ENCODE measurements around the gene SLC44A1.

SLC44A1 gene

DNA sequence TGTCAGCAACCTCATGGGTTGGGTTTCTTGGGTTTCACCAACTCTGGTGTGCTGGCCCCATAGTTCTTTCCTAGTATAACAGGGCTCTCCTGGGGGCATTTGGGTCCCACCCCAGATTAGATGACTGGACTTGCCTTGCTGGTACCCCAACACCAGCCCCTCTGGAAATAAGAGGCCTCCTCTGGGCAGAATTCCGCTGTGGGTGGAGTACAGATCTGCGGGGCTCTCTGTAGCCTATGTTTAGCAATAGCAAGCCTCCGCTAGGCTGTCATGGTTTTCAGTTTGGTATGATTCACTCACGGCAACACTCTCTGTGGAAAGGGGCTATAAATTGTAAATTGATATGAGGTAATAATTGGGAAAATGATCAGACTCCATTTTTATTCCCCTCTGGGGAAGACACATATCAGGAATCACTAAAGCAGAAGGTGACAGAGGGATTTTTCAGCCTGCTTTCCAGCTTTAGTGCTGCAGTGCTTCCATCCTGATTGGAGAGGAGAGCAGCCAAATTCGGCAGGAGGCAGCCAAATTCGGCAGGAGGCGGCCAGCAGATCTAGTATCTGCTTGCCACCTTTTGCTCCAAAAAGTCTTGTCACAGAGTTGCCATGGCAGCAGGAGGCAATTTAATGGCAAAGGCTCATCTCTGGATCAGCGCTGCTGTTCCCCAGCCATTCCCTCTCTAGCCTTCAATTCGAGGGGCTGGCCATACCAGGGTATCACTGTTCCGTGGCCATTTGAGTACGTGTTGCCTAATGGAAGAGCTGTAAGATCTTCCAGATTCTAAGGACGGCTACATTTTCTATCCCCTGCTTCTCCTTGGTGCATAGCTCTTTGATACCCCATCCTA, 84.6 kb downstream of the SLC44A1 start:
- no peak overlapping the region for H3K4me3 ChIP-seq (ENCODE audit: low read length)
- no peak overlapping the region for H3K9ac ChIP-seq (ENCODE audit: low read depth, low read length)
- no peaks in the 10 kb centered on the region for H3K9me3 ChIP-seq (ENCODE audit: insufficient read depth, low read depth, low read length)
- no peak overlapping the region for H3K27ac ChIP-seq (ENCODE audit: low read length)
- H3K4me1 ChIP-seq (ENCODE audit: insufficient read depth, low read length): no peaks in the 10 kb centered on the region
- H3K36me3 ChIP-seq (ENCODE audit: insufficient read depth, low read depth, low read length): no peaks in the 10 kb centered on the region
- no peaks in the 10 kb centered on the region for H3K27me3 ChIP-seq (ENCODE audit: insufficient read depth, low read length)

DNA sequence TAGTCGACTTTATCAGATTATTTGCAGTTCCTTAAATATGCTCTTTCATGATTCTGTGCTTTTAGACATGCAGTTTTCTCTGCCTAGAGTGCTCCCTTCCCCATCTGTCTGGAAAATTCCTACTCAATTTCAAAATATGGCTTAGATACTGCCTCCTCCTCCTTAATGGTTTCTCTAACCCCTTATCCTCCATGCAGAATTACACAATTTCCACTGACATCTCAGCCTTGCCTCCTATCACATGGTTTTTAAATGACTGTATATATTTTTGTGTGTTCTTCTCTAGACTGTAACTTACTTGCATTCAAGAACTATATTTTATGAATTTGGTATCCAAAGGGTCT, 85.2 kb downstream of the SLC44A1 start:
- no peak overlapping the region for H3K4me3 ChIP-seq (ENCODE audit: low read length)
- H3K36me3 ChIP-seq (ENCODE audit: insufficient read depth, low read depth, low read length): no peaks in the 10 kb centered on the region
- no peaks in the 10 kb centered on the region for H3K4me1 ChIP-seq (ENCODE audit: insufficient read depth, low read length)
- no peaks in the 10 kb centered on the region for H3K27me3 ChIP-seq (ENCODE audit: insufficient read depth, low read length)
- no peaks in the 10 kb centered on the region for H3K9me3 ChIP-seq (ENCODE audit: insufficient read depth, low read depth, low read length)
- no peak overlapping the region for H3K27ac ChIP-seq (ENCODE audit: low read length)
- H3K9ac ChIP-seq (ENCODE audit: low read depth, low read length): no peak overlapping the region

DNA sequence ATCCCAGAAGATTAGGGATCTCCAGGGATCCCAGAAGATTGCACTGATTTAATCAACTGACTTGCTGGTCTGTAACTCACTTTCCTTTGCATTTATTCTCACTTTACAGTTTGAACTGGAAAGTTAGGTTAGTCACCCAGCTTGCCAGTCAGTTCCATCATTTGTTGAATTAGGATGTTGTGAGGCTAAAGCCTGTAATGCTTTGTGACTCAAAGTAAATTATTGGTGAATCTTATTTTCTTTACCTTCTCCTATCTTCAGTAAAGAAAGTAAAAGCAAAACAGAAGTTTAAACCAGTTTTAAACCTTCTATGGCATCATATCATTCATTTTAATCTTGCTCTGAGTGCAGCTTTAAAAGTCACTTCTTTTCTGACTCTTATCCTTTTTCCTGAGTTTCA, 85.8 kb downstream of the SLC44A1 start:
- H3K36me3 ChIP-seq (ENCODE audit: insufficient read depth, low read depth, low read length): no peaks in the 10 kb centered on the region; the same call in 1 of the 2 replicates
- no peaks in the 10 kb centered on the region for H3K27me3 ChIP-seq (ENCODE audit: insufficient read depth, low read length)
- H3K4me1 ChIP-seq (ENCODE audit: insufficient read depth, low read length): no peaks in the 10 kb centered on the region
- no peaks in the 10 kb centered on the region for H3K9me3 ChIP-seq (ENCODE audit: insufficient read depth, low read depth, low read length)
- H3K9ac ChIP-seq (ENCODE audit: low read depth, low read length): no peak overlapping the region
- no peak overlapping the region for H3K27ac ChIP-seq (ENCODE audit: low read length)
- H3K4me3 ChIP-seq (ENCODE audit: low read length): no peak overlapping the region

DNA sequence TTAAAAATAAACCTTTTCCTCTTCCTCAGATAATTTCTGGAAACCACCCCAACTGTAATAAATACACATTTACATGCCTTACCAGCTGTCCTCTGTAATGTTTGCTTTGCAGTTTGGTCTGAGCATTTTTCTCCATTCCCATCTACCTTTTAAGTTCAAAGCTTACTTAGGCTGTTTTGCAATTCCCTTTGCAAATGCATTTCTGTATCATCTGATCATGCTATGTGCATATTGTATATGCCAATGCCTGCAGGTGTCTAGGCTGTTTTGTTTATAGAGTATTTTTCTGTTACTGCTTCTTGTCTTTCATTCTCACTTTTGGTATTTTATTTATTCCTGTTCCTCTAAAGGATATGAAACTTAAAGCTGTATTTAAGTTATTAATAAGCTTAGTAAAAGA, 86.3 kb downstream of the SLC44A1 start:
- Histone ChIP-seq H3K9ac (ENCODE audit: low read depth, low read length) (no peak overlapping the region), H3K9me3 (ENCODE audit: insufficient read depth, low read depth, low read length) (no peaks in the 10 kb centered on the region), H3K36me3 (ENCODE audit: insufficient read depth, low read depth, low read length) (peaks cover 4% of the 10 kb centered on the region), H3K4me3 (ENCODE audit: low read length) (no peak overlapping the region), H3K4me1 (ENCODE audit: insufficient read depth, low read length) (no peaks in the 10 kb centered on the region), H3K27me3 (ENCODE audit: insufficient read depth, low read length) (no peaks in the 10 kb centered on the region), H3K27ac (ENCODE audit: low read length) (no peak overlapping the region)

DNA sequence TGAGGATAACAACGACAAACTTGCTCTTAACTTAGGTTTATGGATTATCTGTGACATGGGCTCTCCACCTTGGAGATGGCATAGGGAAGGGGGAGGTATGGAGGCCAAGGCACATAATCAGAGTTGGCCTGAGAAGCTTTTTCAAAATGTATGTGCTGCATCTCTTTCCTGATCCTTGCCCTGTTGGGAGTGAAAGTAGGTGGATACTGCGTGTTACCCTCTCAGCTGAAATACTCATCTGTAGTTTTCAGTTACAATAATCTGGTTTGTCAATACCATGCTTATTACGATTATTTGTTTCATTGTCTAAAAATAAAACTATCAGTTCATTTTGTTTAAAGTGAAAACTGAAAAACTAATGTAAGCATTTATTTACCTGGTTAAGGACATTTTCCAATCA, 86.7 kb downstream of the SLC44A1 start:
- Histone ChIP-seq H3K27ac (ENCODE audit: low read length) (no peak overlapping the region), H3K27me3 (ENCODE audit: insufficient read depth, low read length) (no peaks in the 10 kb centered on the region), H3K9ac (ENCODE audit: low read depth, low read length) (no peak overlapping the region), H3K9me3 (ENCODE audit: insufficient read depth, low read depth, low read length) (no peaks in the 10 kb centered on the region), H3K4me1 (ENCODE audit: insufficient read depth, low read length) (no peaks in the 10 kb centered on the region), H3K4me3 (ENCODE audit: low read length) (no peak overlapping the region), H3K36me3 (ENCODE audit: insufficient read depth, low read depth, low read length) (peaks cover 7% of the 10 kb centered on the region)

DNA sequence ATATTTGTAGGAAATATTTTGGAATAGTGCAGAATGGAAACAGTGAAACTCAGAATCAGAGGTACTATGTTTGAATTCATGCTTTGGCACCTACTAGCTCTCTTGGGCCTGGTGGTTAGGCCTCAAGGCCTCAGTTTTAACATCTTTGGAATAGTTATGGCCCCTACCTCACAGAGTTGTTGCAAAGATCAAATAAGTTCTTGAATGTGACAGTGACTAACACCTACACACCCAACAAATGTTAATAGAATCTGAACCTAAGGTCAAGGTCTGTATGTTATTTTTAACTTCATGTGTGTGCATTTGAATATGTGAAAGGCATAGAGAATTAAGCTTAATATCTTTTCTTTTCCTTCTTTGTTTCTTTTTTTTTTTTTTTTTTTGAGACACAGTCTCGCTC, 87.3 kb downstream of the SLC44A1 start:
- Histone ChIP-seq H3K27ac (ENCODE audit: low read length) (no peak overlapping the region), H3K27me3 (ENCODE audit: insufficient read depth, low read length) (no peaks in the 10 kb centered on the region), H3K9me3 (ENCODE audit: insufficient read depth, low read depth, low read length) (no peaks in the 10 kb centered on the region), H3K4me1 (ENCODE audit: insufficient read depth, low read length) (no peaks in the 10 kb centered on the region), H3K4me3 (ENCODE audit: low read length) (no peak overlapping the region), H3K36me3 (ENCODE audit: insufficient read depth, low read depth, low read length) (peaks cover 13% of the 10 kb centered on the region), H3K9ac (ENCODE audit: low read depth, low read length) (no peak overlapping the region)

DNA sequence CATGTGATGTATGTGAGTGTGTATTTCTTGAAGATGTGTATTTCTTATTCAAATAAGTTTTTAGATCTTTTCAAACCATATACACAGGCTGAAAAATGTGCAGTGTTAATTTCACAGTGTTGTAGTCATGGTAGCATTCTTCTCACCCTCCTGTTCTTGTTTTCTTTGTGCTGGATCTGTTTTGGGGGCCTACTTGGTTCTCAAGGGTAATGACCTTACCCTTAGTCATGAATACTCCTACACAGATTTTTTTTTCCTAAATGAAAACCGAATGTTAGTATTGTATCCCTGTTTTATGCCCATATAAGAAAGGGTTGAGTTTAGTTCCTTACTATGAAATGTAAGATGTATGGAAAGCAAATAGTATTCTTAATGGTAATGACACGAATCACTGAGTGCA, 88.0 kb downstream of the SLC44A1 start:
- H3K4me1 ChIP-seq (ENCODE audit: insufficient read depth, low read length): no peaks in the 10 kb centered on the region
- no peaks in the 10 kb centered on the region for H3K9me3 ChIP-seq (ENCODE audit: insufficient read depth, low read depth, low read length)
- H3K27ac ChIP-seq (ENCODE audit: low read length): no peak overlapping the region
- no peak overlapping the region for H3K4me3 ChIP-seq (ENCODE audit: low read length)
- H3K36me3 ChIP-seq (ENCODE audit: insufficient read depth, low read depth, low read length): peaks cover 21% of the 10 kb centered on the region
- no peak overlapping the region for H3K9ac ChIP-seq (ENCODE audit: low read depth, low read length)
- H3K27me3 ChIP-seq (ENCODE audit: insufficient read depth, low read length): no peaks in the 10 kb centered on the region

DNA sequence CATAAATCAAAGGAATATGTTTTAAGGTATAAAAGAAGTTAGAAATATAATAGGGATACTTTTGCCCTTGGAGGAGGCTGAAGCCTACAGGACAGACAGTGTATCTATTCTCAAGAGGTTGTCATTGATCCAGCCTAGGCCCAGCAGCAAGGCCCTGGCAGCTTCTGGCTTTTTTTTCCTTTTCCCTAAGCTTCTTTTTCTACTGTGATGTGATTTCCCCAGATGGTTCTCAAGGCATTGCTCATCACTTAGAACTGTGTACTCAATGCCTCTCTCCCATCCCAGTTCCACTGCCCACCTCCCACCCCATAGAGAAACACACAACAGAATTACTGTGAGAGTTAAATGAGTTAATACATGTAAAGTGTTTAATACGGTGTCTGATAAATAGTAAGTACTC, 88.6 kb downstream of the SLC44A1 start:
- H3K4me1 ChIP-seq (ENCODE audit: insufficient read depth, low read length): no peaks in the 10 kb centered on the region
- peaks cover 27% of the 10 kb centered on the region for H3K36me3 ChIP-seq (ENCODE audit: insufficient read depth, low read depth, low read length)
- no peak overlapping the region for H3K4me3 ChIP-seq (ENCODE audit: low read length)
- no peak overlapping the region for H3K27ac ChIP-seq (ENCODE audit: low read length)
- no peak overlapping the region for H3K9ac ChIP-seq (ENCODE audit: low read depth, low read length)
- H3K27me3 ChIP-seq (ENCODE audit: insufficient read depth, low read length): no peaks in the 10 kb centered on the region
- H3K9me3 ChIP-seq (ENCODE audit: insufficient read depth, low read depth, low read length): no peaks in the 10 kb centered on the region

DNA sequence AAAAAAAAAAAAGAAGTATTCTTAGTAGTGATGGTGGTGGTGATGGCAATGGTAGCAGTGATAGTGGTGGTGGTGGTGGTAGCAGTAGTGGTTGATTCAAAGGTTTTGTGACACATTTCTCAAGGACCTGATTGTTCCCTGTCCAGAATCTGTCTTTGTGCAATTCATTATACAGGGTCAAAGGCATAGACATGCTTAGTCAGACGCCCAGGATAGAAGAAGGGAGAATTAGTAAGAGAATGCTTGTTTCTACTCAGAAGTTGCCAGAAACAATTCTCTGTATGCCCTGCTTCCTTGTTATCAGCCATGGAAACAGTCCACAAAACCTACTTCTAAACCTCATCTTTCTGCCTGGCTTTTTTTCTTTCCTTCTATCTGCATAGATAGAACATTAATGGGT, 89.4 kb downstream of the SLC44A1 start:
- peaks cover 27% of the 10 kb centered on the region for H3K36me3 ChIP-seq (ENCODE audit: insufficient read depth, low read depth, low read length)
- no peaks in the 10 kb centered on the region for H3K9me3 ChIP-seq (ENCODE audit: insufficient read depth, low read depth, low read length)
- H3K27ac ChIP-seq (ENCODE audit: low read length): no peak overlapping the region
- no peaks in the 10 kb centered on the region for H3K4me1 ChIP-seq (ENCODE audit: insufficient read depth, low read length)
- no peaks in the 10 kb centered on the region for H3K27me3 ChIP-seq (ENCODE audit: insufficient read depth, low read length)
- H3K4me3 ChIP-seq (ENCODE audit: low read length): no peak overlapping the region
- no peak overlapping the region for H3K9ac ChIP-seq (ENCODE audit: low read depth, low read length)

DNA sequence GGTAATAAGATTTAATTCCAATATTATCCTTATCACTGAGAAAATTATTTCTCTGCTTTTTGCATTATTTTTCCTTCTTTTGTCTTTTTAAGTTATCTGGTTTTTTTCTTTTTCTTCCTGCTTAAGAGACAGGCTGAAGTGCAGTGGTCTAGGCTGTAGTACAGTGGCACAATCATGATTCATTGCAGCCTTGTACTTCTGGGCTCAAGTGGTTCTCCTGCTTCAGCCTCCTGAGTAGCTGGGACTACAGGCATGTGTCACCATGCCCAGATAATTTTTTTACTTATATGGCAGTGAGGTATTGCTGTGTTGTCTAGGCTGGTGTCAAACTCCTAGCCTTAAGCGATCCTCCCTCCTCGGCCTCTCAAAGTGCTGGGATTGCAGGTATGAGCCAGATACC, 93.9 kb downstream of the SLC44A1 start:
- Histone ChIP-seq H3K36me3 (ENCODE audit: insufficient read depth, low read depth, low read length) (peaks cover 27% of the 10 kb centered on the region), H3K9me3 (ENCODE audit: insufficient read depth, low read depth, low read length) (no peaks in the 10 kb centered on the region), H3K4me1 (ENCODE audit: insufficient read depth, low read length) (no peaks in the 10 kb centered on the region), H3K4me3 (ENCODE audit: low read length) (no peak overlapping the region), H3K9ac (ENCODE audit: low read depth, low read length) (no peak overlapping the region), H3K27me3 (ENCODE audit: insufficient read depth, low read length) (no peaks in the 10 kb centered on the region), H3K27ac (ENCODE audit: low read length) (no peak overlapping the region)

DNA sequence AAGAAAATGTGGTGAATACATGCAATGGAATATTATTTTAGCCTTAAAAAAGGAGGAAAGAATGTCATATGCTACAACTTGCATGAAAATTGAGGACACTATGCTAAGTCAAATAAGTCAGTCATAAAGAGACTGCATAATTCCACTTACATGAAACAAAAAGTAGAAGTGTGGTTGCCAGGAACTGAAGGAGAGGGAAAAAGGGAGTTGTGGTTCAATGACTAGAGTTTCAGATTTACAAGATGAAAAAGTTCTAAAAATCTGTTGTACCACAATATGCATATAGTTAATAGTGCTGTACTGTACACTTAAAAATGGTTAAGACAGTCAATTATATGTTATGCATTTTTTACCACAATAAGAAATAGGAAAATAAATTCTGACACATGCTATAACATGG, 95.4 kb downstream of the SLC44A1 start:
- no peaks in the 10 kb centered on the region for H3K4me1 ChIP-seq (ENCODE audit: insufficient read depth, low read length)
- peaks cover 27% of the 10 kb centered on the region for H3K36me3 ChIP-seq (ENCODE audit: insufficient read depth, low read depth, low read length)
- H3K4me3 ChIP-seq (ENCODE audit: low read length): no peak overlapping the region
- no peak overlapping the region for H3K27ac ChIP-seq (ENCODE audit: low read length)
- no peaks in the 10 kb centered on the region for H3K9me3 ChIP-seq (ENCODE audit: insufficient read depth, low read depth, low read length)
- H3K27me3 ChIP-seq (ENCODE audit: insufficient read depth, low read length): no peaks in the 10 kb centered on the region
- H3K9ac ChIP-seq (ENCODE audit: low read depth, low read length): no peak overlapping the region

DNA sequence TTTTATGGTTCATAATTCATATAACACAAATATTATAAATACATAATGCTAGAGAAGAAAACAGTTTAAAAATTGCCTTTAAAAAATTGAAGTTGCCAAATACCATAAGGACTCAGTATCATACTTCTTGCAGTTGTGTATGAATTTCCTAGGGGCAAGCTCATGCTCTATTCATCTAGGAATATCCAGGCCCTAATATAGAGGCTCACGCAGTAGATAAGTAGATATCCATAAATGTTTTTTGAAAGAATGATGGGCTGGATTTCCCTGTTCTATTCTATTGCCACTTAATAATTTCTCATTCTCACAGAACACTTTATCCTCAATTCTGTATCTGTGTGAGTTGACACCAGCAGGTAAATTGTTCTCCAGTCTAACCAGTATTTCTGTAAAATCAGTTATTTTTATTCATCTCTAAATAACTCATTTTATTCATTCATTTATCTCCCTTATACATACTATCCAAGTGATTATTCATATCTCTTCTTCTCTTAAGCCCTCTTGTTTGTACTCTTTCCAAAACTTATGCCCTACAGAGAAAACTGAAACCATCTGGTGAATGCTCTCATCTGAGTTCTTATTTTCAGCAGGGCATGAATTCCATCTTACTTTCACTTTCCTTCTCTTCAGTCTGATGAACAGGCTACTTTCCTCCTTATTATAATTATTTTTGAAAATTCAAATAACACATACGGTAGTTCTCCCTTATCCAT, 97.1 kb downstream of the SLC44A1 start:
- Histone ChIP-seq H3K9me3 (ENCODE audit: insufficient read depth, low read depth, low read length) (no peaks in the 10 kb centered on the region), H3K4me1 (ENCODE audit: insufficient read depth, low read length) (no peaks in the 10 kb centered on the region), H3K27ac (ENCODE audit: low read length) (no peak overlapping the region), H3K4me3 (ENCODE audit: low read length) (no peak overlapping the region), H3K9ac (ENCODE audit: low read depth, low read length) (no peak overlapping the region), H3K36me3 (ENCODE audit: insufficient read depth, low read depth, low read length) (peaks cover 15% of the 10 kb centered on the region), H3K27me3 (ENCODE audit: insufficient read depth, low read length) (no peaks in the 10 kb centered on the region)
